Measurements from ENCODE around the gene PLEKHG1.

PLEKHG1 gene

DNA sequence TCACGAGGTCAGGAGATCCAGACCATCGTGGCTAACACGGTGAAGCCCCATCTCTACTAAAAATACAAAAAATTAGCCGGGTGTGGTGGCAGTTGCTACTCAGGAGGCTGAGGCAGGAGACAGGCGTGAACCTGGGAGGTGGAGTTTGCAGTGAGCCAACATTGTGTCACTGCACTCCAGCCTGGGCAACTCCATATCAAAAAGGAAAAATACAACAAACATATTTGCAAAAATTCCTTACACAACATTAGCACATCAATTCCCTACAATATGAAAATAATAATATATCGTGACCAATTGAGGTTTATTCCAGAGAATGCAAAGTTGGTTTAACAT, 38.8 kb upstream of the PLEKHG1 start:
- no peak overlapping the region for H3K4me2 ChIP-seq (ENCODE audit: low read length)
- H3K9ac ChIP-seq = no peak overlapping the region
- H3K4me1 ChIP-seq = no peaks in the 10 kb centered on the region
- no peaks in the 10 kb centered on the region for H3K36me3 ChIP-seq (ENCODE audit: control insufficient read depth, insufficient read depth, low read length)
- no peak overlapping the region for H2AFZ ChIP-seq
- H3K79me2 ChIP-seq = no peaks in the 10 kb centered on the region
- no peak overlapping the region for H3K27ac ChIP-seq
- TF ChIP-seq, protein P1, sequence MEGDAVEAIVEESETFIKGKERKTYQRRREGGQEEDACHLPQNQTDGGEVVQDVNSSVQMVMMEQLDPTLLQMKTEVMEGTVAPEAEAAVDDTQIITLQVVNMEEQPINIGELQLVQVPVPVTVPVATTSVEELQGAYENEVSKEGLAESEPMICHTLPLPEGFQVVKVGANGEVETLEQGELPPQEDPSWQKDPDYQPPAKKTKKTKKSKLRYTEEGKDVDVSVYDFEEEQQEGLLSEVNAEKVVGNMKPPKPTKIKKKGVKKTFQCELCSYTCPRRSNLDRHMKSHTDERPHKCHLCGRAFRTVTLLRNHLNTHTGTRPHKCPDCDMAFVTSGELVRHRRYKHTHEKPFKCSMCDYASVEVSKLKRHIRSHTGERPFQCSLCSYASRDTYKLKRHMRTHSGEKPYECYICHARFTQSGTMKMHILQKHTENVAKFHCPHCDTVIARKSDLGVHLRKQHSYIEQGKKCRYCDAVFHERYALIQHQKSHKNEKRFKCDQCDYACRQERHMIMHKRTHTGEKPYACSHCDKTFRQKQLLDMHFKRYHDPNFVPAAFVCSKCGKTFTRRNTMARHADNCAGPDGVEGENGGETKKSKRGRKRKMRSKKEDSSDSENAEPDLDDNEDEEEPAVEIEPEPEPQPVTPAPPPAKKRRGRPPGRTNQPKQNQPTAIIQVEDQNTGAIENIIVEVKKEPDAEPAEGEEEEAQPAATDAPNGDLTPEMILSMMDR (IDR thresholded peaks at IDR 0.05) = no peak
- no peaks in the 10 kb centered on the region for H3K9me3 ChIP-seq (ENCODE audit: control insufficient read depth, low read length)
- H3K27me3 ChIP-seq (ENCODE audit: control insufficient read depth, insufficient read depth, low read length) = no peaks in the 10 kb centered on the region
- no peak overlapping the region for H3K4me3 ChIP-seq (ENCODE audit: low read depth, low read length)

DNA sequence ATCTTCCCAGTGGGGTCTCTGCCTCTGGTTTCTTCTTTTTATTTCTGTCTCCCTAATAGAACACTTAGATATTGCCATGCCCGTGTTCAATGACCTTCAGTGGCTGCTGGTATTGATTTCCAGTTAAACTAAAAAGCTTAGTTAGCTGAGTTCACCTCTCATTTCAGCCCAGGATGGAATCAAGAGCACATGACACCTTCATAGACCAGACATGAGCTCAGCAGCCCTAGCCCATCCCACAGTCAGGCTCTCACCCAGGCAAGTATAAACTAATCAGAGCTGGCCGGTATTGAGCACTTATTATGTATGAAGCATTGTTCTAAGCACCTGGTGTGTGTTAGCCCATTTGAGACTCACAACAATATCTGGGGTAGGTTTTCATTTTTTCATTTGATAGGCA, 33.7 kb upstream of the PLEKHG1 start:
- H3K79me2 ChIP-seq = no peaks in the 10 kb centered on the region
- H3K9ac ChIP-seq = no peak overlapping the region
- H3K4me3 ChIP-seq (ENCODE audit: low read depth, low read length) = no peak overlapping the region
- H3K4me1 ChIP-seq = peaks cover 31% of the 10 kb centered on the region
- no peaks in the 10 kb centered on the region for H3K27me3 ChIP-seq (ENCODE audit: control insufficient read depth, insufficient read depth, low read length)
- H3K4me2 ChIP-seq (ENCODE audit: low read length) = no peak overlapping the region
- H3K36me3 ChIP-seq (ENCODE audit: control insufficient read depth, insufficient read depth, low read length) = no peaks in the 10 kb centered on the region
- H2AFZ ChIP-seq = no peak overlapping the region
- no peaks in the 10 kb centered on the region for H3K9me3 ChIP-seq (ENCODE audit: control insufficient read depth, low read length)
- H3K27ac ChIP-seq = no peak overlapping the region
- TF ChIP-seq, protein P1 (IDR thresholded peaks at IDR 0.05) = no peak

DNA sequence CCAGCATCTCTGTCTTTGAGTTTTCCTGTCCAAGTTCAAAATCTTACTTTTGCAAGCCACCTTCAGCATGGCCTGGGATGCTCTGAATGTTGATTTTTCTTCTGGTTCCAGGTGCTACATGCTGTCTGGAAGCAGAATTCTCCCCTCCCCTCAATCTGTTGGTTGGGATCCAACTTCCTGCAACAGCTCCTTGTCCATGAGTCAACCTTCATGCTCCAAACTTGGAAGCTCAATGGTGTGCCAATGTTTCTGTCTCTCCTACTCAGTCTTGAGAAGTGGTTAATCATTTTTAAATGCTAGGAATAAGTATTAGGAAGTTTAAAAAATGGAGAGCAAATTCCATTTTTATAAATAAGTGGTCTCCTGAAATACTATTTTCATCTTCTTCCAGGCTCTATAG, 33.2 kb upstream of the PLEKHG1 start:
- no peaks in the 10 kb centered on the region for H3K36me3 ChIP-seq (ENCODE audit: control insufficient read depth, insufficient read depth, low read length)
- H3K4me1 ChIP-seq = peaks cover 35% of the 10 kb centered on the region
- H3K4me2 ChIP-seq (ENCODE audit: low read length) = no peak overlapping the region
- TF ChIP-seq, protein P1 (IDR thresholded peaks at IDR 0.05) = no peak
- H3K79me2 ChIP-seq = no peaks in the 10 kb centered on the region
- H3K9me3 ChIP-seq (ENCODE audit: control insufficient read depth, low read length) = no peaks in the 10 kb centered on the region
- H3K9ac ChIP-seq = no peak overlapping the region
- no peak overlapping the region for H3K27ac ChIP-seq
- peak overlapping the region; percentile 51 for H2AFZ ChIP-seq
- H3K27me3 ChIP-seq (ENCODE audit: control insufficient read depth, insufficient read depth, low read length) = no peaks in the 10 kb centered on the region
- H3K4me3 ChIP-seq (ENCODE audit: low read depth, low read length) = no peak overlapping the region

DNA sequence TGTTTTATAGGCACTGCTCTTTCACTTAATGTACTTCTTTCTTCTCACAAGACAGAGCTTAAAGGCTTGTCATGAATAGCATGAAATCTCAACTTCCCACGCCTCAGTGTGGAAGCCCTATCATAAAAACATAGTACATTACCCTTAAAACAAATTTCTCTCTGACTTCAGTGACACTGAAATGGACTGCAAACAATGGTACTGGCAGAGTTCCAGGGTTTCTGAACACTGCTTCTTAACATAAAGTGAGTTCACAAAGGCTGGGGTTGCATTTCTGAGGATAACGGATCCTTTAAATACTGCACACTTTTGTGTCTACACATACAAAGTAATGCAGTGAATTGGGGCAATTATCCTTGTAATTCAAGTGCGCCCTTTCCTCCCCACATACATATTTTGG, 32.3 kb upstream of the PLEKHG1 start:
- H3K4me2 ChIP-seq (ENCODE audit: low read length) = no peak overlapping the region
- no peaks in the 10 kb centered on the region for H3K79me2 ChIP-seq
- H3K36me3 ChIP-seq (ENCODE audit: control insufficient read depth, insufficient read depth, low read length) = no peaks in the 10 kb centered on the region
- H2AFZ ChIP-seq = peak overlapping the region; percentile 51
- peaks cover 41% of the 10 kb centered on the region for H3K4me1 ChIP-seq
- peak overlapping the region; percentile 20 for H3K27ac ChIP-seq
- no peak overlapping the region for H3K9ac ChIP-seq
- TF ChIP-seq, protein P1 (IDR thresholded peaks at IDR 0.05) = no peak
- H3K9me3 ChIP-seq (ENCODE audit: control insufficient read depth, low read length) = no peaks in the 10 kb centered on the region
- no peak overlapping the region for H3K4me3 ChIP-seq (ENCODE audit: low read depth, low read length)
- H3K27me3 ChIP-seq (ENCODE audit: control insufficient read depth, insufficient read depth, low read length) = no peaks in the 10 kb centered on the region

DNA sequence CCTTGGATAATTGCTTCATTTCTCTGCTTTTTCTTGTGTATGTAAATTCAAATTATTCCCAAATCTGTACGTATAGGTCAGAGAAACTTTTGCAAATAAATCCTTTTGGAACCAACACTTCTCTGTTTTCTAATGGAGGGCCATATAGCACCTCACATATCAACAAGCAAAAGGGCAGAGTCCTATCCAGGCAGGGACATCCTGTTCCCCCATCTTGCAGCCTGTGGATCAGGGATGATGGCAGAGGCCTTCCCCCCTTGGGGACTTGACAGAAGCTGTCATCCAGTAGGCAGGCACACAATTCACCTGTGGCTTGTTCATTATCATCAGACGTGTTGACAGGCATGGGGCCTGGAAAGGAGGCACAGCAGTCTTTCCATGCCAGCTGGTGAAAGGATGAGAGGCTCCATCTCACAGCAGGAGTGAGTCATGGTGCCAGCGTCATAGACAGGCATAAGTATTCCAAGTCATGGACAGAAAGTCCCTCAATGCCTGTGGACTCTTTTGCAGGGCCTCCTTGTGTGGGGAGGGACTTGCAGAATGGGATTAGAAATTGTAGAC, 31.8 kb upstream of the PLEKHG1 start:
- Histone ChIP-seq H3K9me3 (ENCODE audit: control insufficient read depth, low read length) (no peaks in the 10 kb centered on the region), H3K79me2 (no peaks in the 10 kb centered on the region), H3K27ac (no peak overlapping the region), H3K9ac (no peak overlapping the region), H3K4me1 (peaks cover 46% of the 10 kb centered on the region), H3K36me3 (ENCODE audit: control insufficient read depth, insufficient read depth, low read length) (no peaks in the 10 kb centered on the region), H3K4me3 (ENCODE audit: low read depth, low read length) (no peak overlapping the region), H3K4me2 (ENCODE audit: low read length) (no peak overlapping the region), H3K27me3 (ENCODE audit: control insufficient read depth, insufficient read depth, low read length) (no peaks in the 10 kb centered on the region), H2AFZ (peak overlapping the region; percentile 51)
- TF ChIP-seq, protein P1 (IDR thresholded peaks at IDR 0.05) = no peak
